Activated CD4-positive, CD25-positive, alpha-beta regulatory T cell treated with anti-CD3 and anti-CD28 coated beads, Interleukin-2, amount 50 U/mL, for 16 hours (primary cell): ENCODE measurements around the gene TRIM7.
"Not testable (repeated sequence)": the region's sequence is repeated elsewhere in the genome, so short reads cannot be mapped to it uniquely, and the experiment has no call there.

Experiments
- DNase-seq: peaks from one replicate; pipeline ENCODE4 v3.0.0-alpha.2; 2020; ENCODE audit warnings: low read depth, low spot score

Gene TRIM7

GRCh38 chr5:181193656-181194055, 11.3 kb downstream of the TRIM7 start:
- no peak for DNase-seq

- no peak for DNase-seq
These were observed 12.5 kb downstream of the TRIM7 start for GRCh38 chr5:181192337-181193046.

DNA sequence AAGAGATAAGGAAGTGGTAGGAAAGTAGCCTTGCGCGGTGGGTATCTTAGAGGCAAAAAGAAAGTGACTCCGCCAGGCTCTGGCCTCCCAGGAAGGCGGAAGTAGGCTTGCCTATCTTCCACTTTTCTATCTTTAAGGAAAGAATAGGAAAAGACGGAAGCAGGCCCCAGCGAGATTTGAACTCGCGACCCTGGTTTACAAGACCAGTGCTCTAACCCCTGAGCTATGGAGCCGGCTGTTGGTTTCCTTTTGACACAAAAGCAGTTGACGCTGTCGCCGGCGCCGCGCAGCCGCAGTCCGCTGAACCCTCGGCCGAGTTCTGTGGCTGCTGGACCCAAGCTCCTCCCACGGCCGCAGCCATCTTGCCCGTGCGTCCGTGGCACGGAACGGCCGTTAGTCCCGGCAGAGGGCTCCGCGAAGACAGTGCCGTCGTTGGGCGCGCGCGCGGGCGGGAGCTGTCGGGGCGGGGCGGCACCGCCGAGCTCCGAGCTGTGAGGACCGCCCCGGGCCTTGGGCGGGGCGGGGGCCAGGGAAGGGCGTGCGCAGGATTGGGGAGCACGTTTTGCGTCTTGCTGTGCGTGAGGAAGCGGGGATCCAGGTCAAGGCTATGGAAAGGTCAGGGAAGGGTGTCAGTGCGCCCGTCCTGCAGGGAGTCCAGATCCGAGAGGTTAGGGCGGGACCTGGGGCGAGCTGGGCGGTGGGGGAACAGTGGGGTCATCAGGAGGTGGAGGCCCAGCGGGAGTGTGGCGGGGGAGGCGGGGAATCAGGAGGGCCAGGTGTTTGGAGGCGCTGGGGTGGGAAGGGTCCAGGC, 13.3 kb downstream of the TRIM7 start:
- DNase-seq = peak; percentile 90

DNA sequence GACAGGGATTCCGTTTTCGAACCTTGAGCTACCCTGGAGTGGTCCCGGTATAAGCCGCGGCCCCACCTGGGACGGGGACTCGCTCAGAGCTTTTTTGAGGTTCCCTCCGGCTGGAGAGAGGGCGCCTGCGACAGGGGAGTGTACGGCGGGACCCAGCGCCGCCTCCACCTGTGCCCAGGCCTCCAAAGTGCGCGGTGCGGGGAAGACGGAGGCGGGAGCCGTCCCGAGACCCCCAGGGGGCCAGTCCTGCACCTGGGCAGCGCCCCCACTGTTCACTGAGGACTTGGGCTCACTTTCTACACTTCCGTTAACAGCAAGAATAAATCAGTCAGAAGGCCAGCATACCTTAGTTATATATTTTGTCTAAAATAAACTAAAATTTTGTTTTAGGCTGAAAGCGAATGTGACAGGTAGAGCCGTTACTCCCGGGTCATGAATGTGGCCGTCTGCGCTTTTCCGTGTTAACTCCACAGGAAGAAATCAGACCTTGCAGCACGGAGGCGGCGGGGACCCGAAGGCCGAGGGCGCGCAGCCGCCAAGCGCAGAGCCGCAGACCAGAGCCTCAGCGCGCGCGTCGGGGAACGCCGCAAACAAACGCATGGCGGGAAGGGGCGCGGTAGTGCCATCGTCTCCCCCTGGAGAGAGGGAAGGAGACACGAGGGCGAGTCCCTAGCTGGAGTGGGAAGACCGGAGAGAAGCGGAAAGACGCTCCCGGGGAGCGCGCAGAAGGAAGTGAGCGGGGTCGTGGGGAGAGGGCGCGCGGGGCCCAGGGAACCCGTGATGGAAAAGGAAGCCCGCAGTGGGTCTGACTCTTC, 14.1 kb downstream of the TRIM7 start:
- DNase-seq = no peak

DNA sequence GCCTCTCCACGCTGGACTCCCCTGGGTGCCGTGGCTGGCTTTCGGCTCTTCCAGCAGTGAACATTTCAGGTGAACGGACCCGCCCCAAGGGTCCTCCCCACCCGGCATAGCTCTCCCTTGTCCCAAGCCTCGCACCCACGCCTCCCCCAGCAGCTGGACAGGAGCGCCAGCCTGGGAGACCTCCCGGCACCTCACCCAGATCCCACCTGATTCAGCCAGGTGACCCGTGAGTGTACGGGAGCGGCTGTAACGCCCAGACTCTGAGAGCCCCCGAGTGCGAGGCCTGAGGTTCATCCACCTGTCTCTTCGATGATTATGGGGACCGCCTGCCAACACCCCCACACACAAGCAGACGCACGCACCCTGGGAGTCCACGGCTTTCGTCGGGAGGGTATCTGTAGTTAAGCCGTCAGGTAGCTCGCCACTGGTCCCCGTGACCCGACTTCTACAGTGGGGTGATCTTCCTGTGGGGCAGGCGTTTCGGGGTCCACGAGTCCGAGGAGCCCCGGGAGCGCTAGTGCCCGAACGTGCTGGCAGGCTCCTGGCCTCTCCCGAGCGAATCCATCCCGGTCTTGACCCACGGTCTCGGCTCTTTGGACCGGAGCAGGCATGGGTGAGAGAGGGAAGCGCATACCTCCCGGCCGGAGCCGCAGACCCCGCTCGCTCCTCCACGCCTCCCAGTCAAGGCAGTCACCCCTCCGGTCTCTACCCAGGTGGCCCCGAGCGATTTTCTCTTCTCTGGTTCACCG, 14.9 kb downstream of the TRIM7 start:
- DNase-seq = no peak

DNA sequence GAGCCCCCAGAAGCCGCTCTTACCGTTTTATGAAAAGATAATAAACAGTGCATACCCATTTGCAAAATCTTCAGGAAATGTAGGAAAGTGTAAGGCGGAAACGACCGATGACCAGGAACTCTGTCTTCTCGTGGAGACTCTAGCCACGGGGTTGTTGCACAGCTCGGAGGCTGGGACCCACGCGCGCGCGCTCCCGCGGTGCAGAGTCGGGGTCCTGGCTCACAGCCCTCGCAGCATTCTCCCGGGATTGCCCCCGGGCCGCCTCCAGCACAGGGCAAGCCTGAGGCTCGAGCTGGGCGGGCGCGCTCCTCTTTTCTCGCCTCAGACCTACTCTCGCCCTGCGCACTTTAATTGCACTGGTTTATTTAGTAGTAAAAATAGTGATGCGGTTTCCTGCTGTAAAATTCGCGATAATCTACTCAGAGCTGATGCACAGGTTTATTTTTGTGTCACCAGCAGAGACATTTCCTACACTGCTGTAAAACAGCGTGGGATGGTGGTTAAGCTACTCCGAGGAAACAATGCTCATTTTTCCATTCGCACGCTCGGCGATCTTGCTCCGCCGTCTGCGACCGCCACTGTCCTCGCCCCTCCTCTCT, 15.5 kb downstream of the TRIM7 start:
- DNase-seq = no peak

- DNase-seq = peak; percentile 76
These were observed 16.2 kb downstream of the TRIM7 start for GRCh38 chr5:181188700-181189362.

DNA sequence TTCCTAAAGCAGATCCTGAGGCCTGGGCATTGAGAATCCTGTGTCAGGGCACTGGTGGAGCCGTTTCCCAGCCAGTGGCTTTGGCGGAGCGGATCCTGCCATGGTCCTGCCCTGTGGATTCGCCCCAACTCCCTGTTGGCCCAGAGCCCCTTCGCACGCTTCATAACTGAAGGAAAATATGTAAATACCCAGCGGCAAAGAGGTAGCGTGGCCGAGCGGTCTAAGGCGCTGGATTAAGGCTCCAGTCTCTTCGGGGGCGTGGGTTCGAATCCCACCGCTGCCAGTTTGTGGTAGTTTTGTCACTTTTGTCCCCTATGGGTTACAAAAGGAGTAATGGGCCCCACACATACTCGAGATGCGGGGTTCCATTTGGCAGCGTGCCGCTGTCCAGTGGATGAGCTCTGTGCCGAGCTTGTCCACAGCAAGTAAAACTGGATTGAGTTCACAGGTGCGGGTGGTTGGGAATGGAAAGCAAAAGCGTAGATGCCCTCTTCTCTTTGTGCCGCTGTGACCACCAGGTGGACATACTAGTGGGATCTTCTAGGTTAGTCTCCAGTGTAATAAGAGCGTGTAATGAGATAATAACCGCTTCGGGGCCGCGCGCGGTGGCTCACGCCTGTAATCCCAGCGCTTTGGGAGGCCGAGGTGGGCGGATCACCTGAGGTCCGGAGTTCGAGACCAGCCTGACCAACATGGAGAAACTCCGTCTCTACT, 17.3 kb downstream of the TRIM7 start:
- DNase-seq = no peak

DNA sequence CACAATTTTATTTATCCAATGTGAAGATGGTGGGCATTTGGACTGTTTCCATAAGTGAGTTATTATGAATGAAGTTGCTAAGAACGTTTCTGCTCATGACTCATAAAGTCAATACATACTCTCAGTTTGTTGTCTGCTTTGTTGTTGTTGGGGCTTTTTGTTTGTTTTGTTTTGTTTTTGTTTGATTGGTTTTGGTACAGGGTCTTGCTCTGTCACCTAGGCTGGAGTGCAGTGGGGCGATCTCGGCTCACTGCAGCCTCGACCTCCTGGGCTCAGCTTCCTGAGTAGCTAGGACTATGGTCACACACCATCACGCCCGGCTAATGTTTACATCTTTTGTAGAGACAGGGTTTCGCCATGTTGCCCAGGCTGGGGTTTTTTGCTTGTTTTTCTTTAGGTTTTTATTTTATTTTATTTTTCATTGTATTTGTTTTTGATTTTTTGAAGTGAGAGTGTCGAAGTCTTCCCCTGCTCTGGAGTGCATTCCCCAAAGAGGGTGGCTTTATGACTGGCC, 18.0 kb downstream of the TRIM7 start:
- no peak for DNase-seq

- DNase-seq = no peak
These were observed 19.0 kb downstream of the TRIM7 start for GRCh38 chr5:181186022-181186421.

DNA sequence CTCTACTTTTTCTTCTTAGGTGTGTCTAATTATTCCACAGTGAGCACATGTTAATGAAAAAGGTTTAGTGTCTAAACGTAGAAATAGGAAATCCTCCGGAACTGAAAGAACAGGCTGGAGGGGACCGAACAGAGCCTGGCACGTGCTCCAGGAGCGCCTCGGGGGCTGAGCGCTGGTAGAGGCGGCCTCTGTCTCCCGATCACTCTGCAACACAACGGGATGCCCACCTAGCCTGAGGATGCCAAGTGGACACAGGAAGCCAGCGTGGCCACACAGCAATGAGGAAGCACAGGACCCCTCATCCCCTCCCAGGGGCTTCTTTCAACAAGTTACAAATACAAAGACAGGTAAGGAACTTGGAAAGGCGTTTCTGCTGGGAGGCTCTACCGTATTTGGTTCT, 19.4 kb downstream of the TRIM7 start:
- no peak for DNase-seq

- no peak for DNase-seq
These were observed 20.2 kb downstream of the TRIM7 start for GRCh38 chr5:181184845-181185216.

DNA sequence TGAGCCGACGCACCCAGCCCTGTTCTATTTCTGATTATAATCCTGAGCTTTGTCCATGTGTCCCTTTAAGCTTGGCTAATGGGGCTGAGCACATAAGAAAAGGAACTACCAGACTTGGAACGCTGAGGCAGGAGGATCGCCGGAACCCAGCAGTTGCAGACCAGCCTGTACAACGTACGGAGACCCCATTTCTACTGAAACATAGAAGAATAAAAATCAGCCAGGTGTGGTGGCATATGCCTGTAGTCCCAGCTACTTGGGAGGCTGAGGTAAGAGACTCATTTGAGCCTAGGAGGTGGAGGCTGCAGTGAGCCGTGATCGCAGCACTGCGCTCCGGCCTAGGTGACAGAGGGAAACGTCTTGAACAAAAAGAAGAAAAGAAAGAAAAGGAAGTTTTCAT, 22.3 kb downstream of the TRIM7 start:
- no peak for DNase-seq

- DNase-seq = no peak
These were observed 23.1 kb downstream of the TRIM7 start for GRCh38 chr5:181181650-181182565.

DNA sequence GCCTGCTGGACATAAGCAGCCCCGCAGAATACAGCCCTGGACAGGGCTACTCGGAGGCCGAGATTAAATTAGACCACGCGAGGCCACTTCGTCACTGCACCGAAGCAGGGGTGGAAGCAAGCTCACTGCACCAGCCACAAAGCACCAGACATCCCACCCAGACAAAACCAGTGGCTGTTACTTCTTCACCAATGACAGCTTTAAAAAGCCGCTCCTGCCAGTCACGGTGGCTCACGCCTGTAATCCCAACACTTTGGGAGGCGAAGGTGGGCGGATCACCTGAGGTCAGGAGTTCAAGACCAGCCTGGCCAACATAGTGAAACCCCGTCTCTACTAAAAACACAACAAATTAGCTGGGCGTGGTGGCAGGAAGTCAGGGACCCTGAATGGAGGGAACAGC, 27.4 kb downstream of the TRIM7 start:
- DNase-seq = not testable (repeated sequence)

- no peak for DNase-seq
These were observed 28.6 kb downstream of the TRIM7 start for GRCh38 chr5:181176254-181176952.

DNA sequence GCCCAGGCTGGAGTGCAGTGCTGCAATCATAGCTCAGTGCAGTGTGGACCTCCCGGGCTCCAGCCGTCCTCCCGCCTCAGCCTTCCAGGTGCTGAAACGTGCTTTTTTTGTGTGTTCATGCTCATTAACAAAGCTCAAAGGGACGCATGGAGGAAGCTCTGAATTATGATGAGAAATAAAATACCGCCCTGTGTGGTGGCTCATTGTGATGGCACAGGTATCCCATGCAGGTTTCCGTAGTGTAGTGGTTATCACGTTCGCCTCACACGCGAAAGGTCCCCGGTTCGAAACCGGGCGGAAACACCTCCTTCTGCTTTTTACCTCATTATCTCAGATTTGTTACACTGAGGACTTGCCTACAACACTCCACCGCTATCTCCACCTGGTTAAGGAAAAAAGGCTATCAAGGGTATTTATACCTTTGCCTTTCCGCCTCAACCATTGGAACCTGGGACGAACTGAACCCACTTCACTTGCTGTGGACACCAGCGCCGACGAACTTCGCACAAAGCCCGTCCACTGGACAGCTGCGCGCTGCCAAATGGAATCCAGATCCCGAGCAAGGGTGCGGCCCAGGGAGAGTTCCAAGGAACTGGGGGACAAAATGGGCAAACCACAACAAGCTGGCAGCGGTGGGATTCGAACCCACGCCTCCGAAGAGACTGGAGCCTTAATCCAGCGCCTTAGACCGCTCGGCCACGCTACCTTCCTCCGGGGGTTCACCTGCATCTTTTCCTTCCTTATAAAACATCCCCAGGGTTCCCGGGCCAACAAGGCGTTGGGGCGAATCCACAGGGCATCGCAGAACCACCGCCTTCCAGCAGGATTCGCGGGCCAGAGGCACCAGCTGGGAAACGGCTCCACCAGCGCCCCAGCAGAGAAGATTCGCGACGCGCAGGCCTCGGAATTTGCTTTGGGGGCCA, 31.3 kb downstream of the TRIM7 start:
- no peak for DNase-seq
